Skeletal muscle satellite cell (primary cell): ENCODE data around the gene JCAD.

ENCODE experiments used
- H3K27me3 ChIP-seq: 2 replicates; pipeline ENCODE4 v1.7.0; 2013; ENCODE audit warnings: low read length; ENCODE audit not compliant: control insufficient read depth, insufficient read depth
- H3K36me3 ChIP-seq: 2 replicates; pipeline ENCODE4 v1.7.0; 2013; ENCODE audit warnings: mild to moderate bottlenecking, control low read depth, low read length; ENCODE audit not compliant: insufficient read depth
- H3K4me1 ChIP-seq: 2 replicates; pipeline ENCODE4 v1.7.0; 2013; ENCODE audit warnings: low read length; ENCODE audit not compliant: control insufficient read depth, insufficient read depth
- H3K4me2 ChIP-seq: 2 replicates; pipeline ENCODE4 v1.7.0; 2013; ENCODE audit warnings: mild to moderate bottlenecking, low read length
- H3K4me3 ChIP-seq: 2 replicates; pipeline ENCODE4 v1.7.0; 2013; ENCODE audit warnings: low read length
- H3K9ac ChIP-seq: 2 replicates; pipeline ENCODE4 v1.7.0; 2013; ENCODE audit warnings: mild to moderate bottlenecking, low read depth, low read length, moderate library complexity
- H3K9me3 ChIP-seq: replicated peaks from 2 replicates; pipeline ENCODE4 v1.7.0; 2013; ENCODE audit warnings: mild to moderate bottlenecking, control low read depth, low read length

The JCAD gene

GRCh38 chr10:29973921-29974320 lies 85.5 kb downstream of the JCAD start:
- Histone ChIP-seq H3K36me3 (no peaks in the 10 kb centered on the region), H3K4me3 (no peak overlapping the region), H3K4me2 (no peak overlapping the region), H3K4me1 (no peaks in the 10 kb centered on the region), H3K27me3 (peaks cover 32% of the 10 kb centered on the region), H3K9ac (no peak overlapping the region), H3K9me3 (no peaks in the 10 kb centered on the region)

- no peak overlapping the region for H3K4me2 ChIP-seq
- no peaks in the 10 kb centered on the region for H3K4me1 ChIP-seq
- H3K36me3 ChIP-seq: no peaks in the 10 kb centered on the region
- no peak overlapping the region for H3K9ac ChIP-seq
- H3K9me3 ChIP-seq: no peaks in the 10 kb centered on the region
- H3K27me3 ChIP-seq: peaks cover 10% of the 10 kb centered on the region
- no peak overlapping the region for H3K4me3 ChIP-seq
Observed at GRCh38 chr10:29970576-29970975, 88.8 kb downstream of the JCAD start.

GRCh38 chr10:29970012-29970396 lies 89.4 kb downstream of the JCAD start:
- H3K4me2 ChIP-seq: no peak overlapping the region
- H3K4me3 ChIP-seq: no peak overlapping the region
- H3K9ac ChIP-seq: no peak overlapping the region
- H3K9me3 ChIP-seq: no peaks in the 10 kb centered on the region
- peaks cover 10% of the 10 kb centered on the region for H3K27me3 ChIP-seq
- no peaks in the 10 kb centered on the region for H3K4me1 ChIP-seq
- no peaks in the 10 kb centered on the region for H3K36me3 ChIP-seq

GRCh38 chr10:29969255-29970011 lies 90.0 kb downstream of the JCAD start:
- Histone ChIP-seq H3K4me3 (no peak overlapping the region), H3K36me3 (no peaks in the 10 kb centered on the region), H3K27me3 (peaks cover 10% of the 10 kb centered on the region), H3K9me3 (no peaks in the 10 kb centered on the region), H3K4me2 (no peak overlapping the region), H3K9ac (no peak overlapping the region), H3K4me1 (no peaks in the 10 kb centered on the region)

GRCh38 chr10:29968585-29968984 lies 90.8 kb downstream of the JCAD start:
- H3K27me3 ChIP-seq: peaks cover 7% of the 10 kb centered on the region
- no peaks in the 10 kb centered on the region for H3K36me3 ChIP-seq
- no peak overlapping the region for H3K4me3 ChIP-seq
- H3K4me2 ChIP-seq: no peak overlapping the region
- H3K9ac ChIP-seq: no peak overlapping the region
- H3K4me1 ChIP-seq: no peaks in the 10 kb centered on the region
- H3K9me3 ChIP-seq: no peaks in the 10 kb centered on the region

- Histone ChIP-seq H3K27me3 (peaks cover 14% of the 10 kb centered on the region), H3K9me3 (no peaks in the 10 kb centered on the region), H3K9ac (no peak overlapping the region)
Observed at GRCh38 chr10:29966269-29966668, 93.1 kb downstream of the JCAD start.

More at GRCh38 chr10:29966269-29966668, 93.1 kb downstream of the JCAD start:
- Histone ChIP-seq H3K4me3 (no peak overlapping the region), H3K4me2 (no peak overlapping the region), H3K36me3 (no peaks in the 10 kb centered on the region), H3K4me1 (no peaks in the 10 kb centered on the region)
